A549 treated with dexamethasone at 1 μM for 4 hours (cell line): ENCODE data around the gene PPP3CA. TPM values are rescaled to one million over a fixed set of nuclear protein-coding genes. Genes with fewer than 3 reads are reported as not detected.

ENCODE experiments used
- total RNA-seq: library from RNA; stranded (reverse); fragments of 200-300 nt; extraction: Qiagen RNA extraction; gene quantifications from 5 replicates; pipeline ENCODE4 v1.2.3, GENCODE V29; 2022

The PPP3CA gene
- total RNA-seq = 26.7 to 45.4 TPM (median 32.7 TPM) in 5 replicates

DNA sequence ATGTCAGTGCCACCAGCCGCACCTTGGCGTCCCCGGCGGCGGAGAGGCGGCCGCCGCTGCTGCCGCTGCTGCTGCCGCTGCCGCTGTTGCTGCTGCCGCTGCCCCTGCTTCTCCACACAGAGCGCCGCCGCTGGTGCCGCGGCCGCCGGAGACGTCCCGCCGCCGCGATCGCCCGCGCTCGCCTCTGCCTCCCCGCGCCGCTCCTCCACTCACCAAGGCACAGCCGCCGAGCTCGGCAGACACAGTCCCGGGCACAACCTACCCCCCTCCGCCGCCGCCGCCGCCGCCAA is at the start of gene PPP3CA:
Gene PPP3CA, minus strand, starts transcription at position 260 of the 290 bp plus-strand sequence.

